ENCODE data around the gene MAST4.

MAST4 gene

GRCh38 chr5:67129768-67130167, 533.6 kb downstream of the MAST4 start:
- TF ChIP-seq EZH2phosphoT487 (IDR thresholded peaks at IDR 0.05; ENCODE audit: borderline replicate concordance, low read length) (no peak), CTCF (IDR thresholded peaks at IDR 0.05; ENCODE audit: low read depth, low read length, poor library complexity, severe bottlenecking) (no peak)
- Histone ChIP-seq H3K4me3 (ENCODE audit: low read length) (no peak overlapping the region), H3K4me2 (ENCODE audit: low read length) (no peak overlapping the region), H3K9me3 (ENCODE audit: control insufficient read depth, insufficient read depth, low read length) (no peaks in the 10 kb centered on the region), H3K36me3 (ENCODE audit: control insufficient read depth, low read length) (no peaks in the 10 kb centered on the region), H3K4me1 (ENCODE audit: control insufficient read depth, low read length) (peaks cover 4% of the 10 kb centered on the region), H4K20me1 (ENCODE audit: control insufficient read depth, insufficient read depth, low read depth, low read length) (no peaks in the 10 kb centered on the region), H3K27me3 (ENCODE audit: control insufficient read depth, low read length) (no peaks in the 10 kb centered on the region), H3K27ac (ENCODE audit: low read depth, low read length) (no peak overlapping the region), H3F3A (ENCODE audit: control insufficient read depth, insufficient read depth) (no peaks in the 10 kb centered on the region), H3K9me2 (replicated peaks; ENCODE audit: control insufficient read depth, low read length) (no peaks in the 10 kb centered on the region), H3K79me2 (ENCODE audit: control insufficient read depth, low read length) (no peaks in the 10 kb centered on the region)

- H3K27ac ChIP-seq (ENCODE audit: low read depth, low read length), result no peak overlapping the region
- no peaks in the 10 kb centered on the region for H3K79me2 ChIP-seq (ENCODE audit: control insufficient read depth, low read length)
- no peaks in the 10 kb centered on the region for H3K27me3 ChIP-seq (ENCODE audit: control insufficient read depth, low read length)
- H3K36me3 ChIP-seq (ENCODE audit: control insufficient read depth, low read length), result no peaks in the 10 kb centered on the region
- H3K4me1 ChIP-seq (ENCODE audit: control insufficient read depth, low read length), result no peaks in the 10 kb centered on the region
- no peaks in the 10 kb centered on the region for H3K9me3 ChIP-seq (ENCODE audit: control insufficient read depth, insufficient read depth, low read length)
- H3K4me3 ChIP-seq (ENCODE audit: low read length), result no peak overlapping the region
- H3K4me2 ChIP-seq (ENCODE audit: low read length), result no peak overlapping the region
- H4K20me1 ChIP-seq (ENCODE audit: control insufficient read depth, insufficient read depth, low read depth, low read length), result no peaks in the 10 kb centered on the region
- no peaks in the 10 kb centered on the region for H3K9me2 ChIP-seq (replicated peaks; ENCODE audit: control insufficient read depth, low read length)
- H3F3A ChIP-seq (ENCODE audit: control insufficient read depth, insufficient read depth), result no peaks in the 10 kb centered on the region
- TF ChIP-seq EZH2phosphoT487 (IDR thresholded peaks at IDR 0.05; ENCODE audit: borderline replicate concordance, low read length), result no peak
- TF ChIP-seq CTCF (IDR thresholded peaks at IDR 0.05; ENCODE audit: low read depth, low read length, poor library complexity, severe bottlenecking), result no peak
Observed at GRCh38 chr5:67133217-67133616, 537.0 kb downstream of the MAST4 start.

GRCh38 chr5:67133776-67134175, 537.6 kb downstream of the MAST4 start:
- Histone ChIP-seq H3K9me3 (ENCODE audit: control insufficient read depth, insufficient read depth, low read length) (no peaks in the 10 kb centered on the region), H3F3A (ENCODE audit: control insufficient read depth, insufficient read depth) (no peaks in the 10 kb centered on the region), H3K4me2 (ENCODE audit: low read length) (no peak overlapping the region), H3K4me3 (ENCODE audit: low read length) (no peak overlapping the region), H4K20me1 (ENCODE audit: control insufficient read depth, insufficient read depth, low read depth, low read length) (no peaks in the 10 kb centered on the region), H3K27ac (ENCODE audit: low read depth, low read length) (no peak overlapping the region), H3K27me3 (ENCODE audit: control insufficient read depth, low read length) (no peaks in the 10 kb centered on the region), H3K4me1 (ENCODE audit: control insufficient read depth, low read length) (no peaks in the 10 kb centered on the region), H3K36me3 (ENCODE audit: control insufficient read depth, low read length) (no peaks in the 10 kb centered on the region), H3K9me2 (replicated peaks; ENCODE audit: control insufficient read depth, low read length) (no peaks in the 10 kb centered on the region), H3K79me2 (ENCODE audit: control insufficient read depth, low read length) (no peaks in the 10 kb centered on the region)
- TF ChIP-seq CTCF (IDR thresholded peaks at IDR 0.05; ENCODE audit: low read depth, low read length, poor library complexity, severe bottlenecking) (no peak), EZH2phosphoT487 (IDR thresholded peaks at IDR 0.05; ENCODE audit: borderline replicate concordance, low read length) (no peak)

Measured in DOHH2 (cell line).